NCI-H2029 treated with DMSO at 0.1 percent for 48 hours (cell line): ENCODE measurements around the gene UCKL1.

Experiments
- DNase-seq: peaks from one replicate; lab custom pipeline; 2025; lab: John Stamatoyannopoulos, UW

Gene UCKL1

GRCh38 chr20:63890201-63890576 is 66.0 kb downstream of the UCKL1 start:
- DNase-seq = no peak
